Suprapubic skin (tissue), 4 donors: Measurements from ENCODE around the gene NEK10. TPM values are rescaled to one million over a fixed set of nuclear protein-coding genes. Genes with fewer than 3 reads are reported as not detected.

Experiments used
- DNase-seq, 2 donors: peaks; one replicate each; pipeline ENCODE4 v3.0.0-alpha.2; 2019; ENCODE audit warnings: low spot score in 2 of 2
- H3K27ac ChIP-seq: fragments of 200-600 bp; sonication (generic); one replicate; pipeline ENCODE4 v1.5.1; 2019
- H3K27me3 ChIP-seq: fragments of 200-600 bp; sonication (generic); one replicate; pipeline ENCODE4 v1.5.1; 2019
- H3K36me3 ChIP-seq: fragments of 200-600 bp; sonication (generic); one replicate; pipeline ENCODE4 v1.5.1; 2019
- H3K4me1 ChIP-seq: fragments of 200-600 bp; sonication (generic); one replicate; pipeline ENCODE4 v1.5.1; 2019
- H3K4me3 ChIP-seq: fragments of 200-600 bp; sonication (generic); one replicate; pipeline ENCODE4 v1.5.1; 2019; ENCODE audit warnings: mild to moderate bottlenecking
- H3K9me3 ChIP-seq: fragments of 200-600 bp; sonication (generic); one replicate; pipeline ENCODE4 v1.5.1; 2019
- CTCF ChIP-seq, 2 donors: fragments of 200-600 bp in 1 of 2; fragments of 450-650 bp in 1 of 2; sonication (generic) in 1 of 2; IDR thresholded peaks; one replicate each; pipeline ENCODE4 v1.5.1; 2016 to 2019; ENCODE audit warnings: antibody characterized with exemption in 2 of 2, mild to moderate bottlenecking in 1 of 2, moderate library complexity in 1 of 2
- EP300 ChIP-seq: sonication (generic); formaldehyde crosslinking; IDR thresholded peaks from one replicate; pipeline ENCODE4 v1.6.1; 2017; ENCODE audit warnings: antibody characterized with exemption
- POLR2A ChIP-seq, 2 donors: fragments of 450-650 bp; IDR thresholded peaks; one replicate each; pipeline ENCODE4 v1.6.1; 2017; ENCODE audit warnings: antibody characterized with exemption in 2 of 2, mild to moderate bottlenecking in 2 of 2, moderate library complexity in 2 of 2
- POLR2AphosphoS5 ChIP-seq, 3 donors: sonication (generic); formaldehyde crosslinking; IDR thresholded peaks; one replicate each; pipeline ENCODE4 v1.6.1; 2017; ENCODE audit warnings: antibody characterized with exemption in 3 of 3
- WGBS: methylation state at CpG from one replicate; pipeline ENCODE4 v1.1.5; 2018; 5-methylcytosine and 5-hydroxymethylcytosine counted together
- total RNA-seq, 4 donors: library from RNA; depleted of rRNA; stranded (reverse); fragments of >200 nt; gene quantifications; one replicate each; pipeline ENCODE4 v1.1.0, GENCODE V29; 2016

NEK10 gene
- total RNA-seq, 4 donors from 2014 or later, result 2.4 to 3.4 (median 3.0) TPM; not detected in 1

DNA sequence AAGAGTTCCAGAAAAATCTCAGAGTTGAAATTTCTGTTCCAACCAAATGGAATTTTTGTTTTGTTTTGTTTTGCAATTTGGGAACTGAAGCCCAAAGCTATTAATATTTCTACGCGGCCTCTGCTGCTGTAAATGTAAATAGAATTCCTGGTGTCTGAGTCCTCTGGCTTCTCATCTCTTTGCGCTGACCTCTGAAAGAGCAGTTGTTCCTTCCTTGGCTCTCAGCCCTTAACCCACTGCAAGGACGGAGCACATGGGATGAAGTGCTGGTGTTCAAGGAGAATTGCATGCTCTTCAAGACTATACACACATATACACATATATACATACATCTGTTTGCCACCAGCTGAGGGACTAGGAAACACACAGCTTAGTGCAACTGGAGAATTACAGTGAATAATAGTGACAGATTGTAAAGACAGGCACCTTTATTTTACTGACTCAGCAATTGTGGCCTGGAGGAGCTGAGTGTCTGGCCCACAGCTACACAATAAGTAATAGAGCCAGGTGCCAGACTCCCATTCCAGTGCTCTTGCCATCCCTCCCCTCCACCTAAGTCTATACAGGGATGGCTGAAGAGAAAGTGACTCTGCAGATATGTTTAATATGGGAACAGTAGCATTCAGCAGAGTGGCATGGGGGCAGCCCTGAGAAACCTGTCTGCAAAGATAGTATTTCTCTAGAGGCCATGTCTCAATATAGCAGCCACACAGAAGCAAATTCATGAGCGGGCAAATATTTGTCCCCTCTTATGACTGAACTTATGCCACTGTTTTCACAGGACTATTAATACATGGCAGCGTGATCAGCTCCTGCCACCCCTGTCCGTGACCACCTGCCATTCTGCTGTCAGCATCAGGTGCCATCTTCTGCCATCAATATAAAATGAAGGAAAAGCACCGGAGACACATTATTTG lies 42.3 kb downstream of the NEK10 start:
- DNase-seq, result no peak
- Histone ChIP-seq H3K36me3 (no peaks in the 10 kb centered on the region), H3K4me3 (no peak overlapping the region), H3K27ac (no peak overlapping the region), H3K27me3 (no peaks in the 10 kb centered on the region), H3K4me1 (no peaks in the 10 kb centered on the region), H3K9me3 (no peaks in the 10 kb centered on the region)
- WGBS, result 68% methylated on average over 8 of the region's 8 CpGs
- TF ChIP-seq POLR2A (IDR thresholded peaks at IDR 0.05), result no peak

- 77% methylated on average over 1 of the region's 1 CpG for WGBS
- H3K9me3 ChIP-seq, result no peaks in the 10 kb centered on the region
- H3K27ac ChIP-seq, result no peak overlapping the region
- DNase-seq, result no peak
- TF ChIP-seq CTCF (IDR thresholded peaks at IDR 0.05), result no peak
- no peak for TF ChIP-seq POLR2A (IDR thresholded peaks at IDR 0.05)
- no peak for TF ChIP-seq POLR2AphosphoS5 (IDR thresholded peaks at IDR 0.05)
- no peak for TF ChIP-seq EP300
- no peaks in the 10 kb centered on the region for H3K27me3 ChIP-seq
- H3K4me3 ChIP-seq, result no peak overlapping the region
- H3K4me1 ChIP-seq, result no peaks in the 10 kb centered on the region
- H3K36me3 ChIP-seq, result no peaks in the 10 kb centered on the region
Measured at GRCh38 chr3:27326202-27326601, 43.0 kb downstream of the NEK10 start.

GRCh38 chr3:27325419-27325818 lies 43.8 kb downstream of the NEK10 start:
- DNase-seq, result no peak
- no peak overlapping the region for H3K27ac ChIP-seq
- WGBS, result 100% methylated on average over 1 of the region's 1 CpG

DNA sequence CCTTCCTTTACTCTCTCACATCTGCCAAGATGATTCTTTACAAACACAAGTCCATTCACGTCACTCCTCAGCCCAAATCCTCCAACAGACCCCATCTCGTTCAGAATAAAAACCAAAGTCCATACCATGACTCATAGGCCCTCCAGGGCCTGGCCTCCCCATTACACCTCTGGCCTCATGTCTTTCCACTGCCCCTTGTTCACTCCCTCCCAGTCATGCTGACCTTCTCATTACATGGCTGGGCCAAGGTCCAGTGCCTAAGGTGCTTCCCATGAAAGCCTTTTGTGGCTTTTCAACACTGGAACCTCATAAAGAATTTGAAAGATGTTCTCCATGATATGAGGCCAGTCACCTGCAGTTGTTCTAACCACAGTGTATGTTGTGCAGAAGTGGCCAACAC lies 44.5 kb downstream of the NEK10 start:
- Histone ChIP-seq H3K4me3 (no peak overlapping the region), H3K27me3 (no peaks in the 10 kb centered on the region), H3K9me3 (no peaks in the 10 kb centered on the region), H3K36me3 (no peaks in the 10 kb centered on the region), H3K27ac (no peak overlapping the region), H3K4me1 (no peaks in the 10 kb centered on the region)
- no peak for DNase-seq
- 91% methylated on average over 2 of the region's 2 CpGs for WGBS
- no peak for TF ChIP-seq CTCF (IDR thresholded peaks at IDR 0.05)
- TF ChIP-seq POLR2AphosphoS5 (IDR thresholded peaks at IDR 0.05), result no peak
- no peak for TF ChIP-seq EP300
- TF ChIP-seq POLR2A (IDR thresholded peaks at IDR 0.05), result no peak

More at GRCh38 chr3:27325419-27325818, 43.8 kb downstream of the NEK10 start:
- no peaks in the 10 kb centered on the region for H3K4me1 ChIP-seq
- H3K9me3 ChIP-seq, result no peaks in the 10 kb centered on the region
- no peaks in the 10 kb centered on the region for H3K27me3 ChIP-seq
- H3K4me3 ChIP-seq, result no peak overlapping the region
- TF ChIP-seq CTCF (IDR thresholded peaks at IDR 0.05) (no peak), POLR2AphosphoS5 (IDR thresholded peaks at IDR 0.05) (no peak), POLR2A (IDR thresholded peaks at IDR 0.05) (no peak), EP300 (no peak)
- no peaks in the 10 kb centered on the region for H3K36me3 ChIP-seq

- H3K9me3 ChIP-seq, result no peaks in the 10 kb centered on the region
- H3K4me3 ChIP-seq, result no peak overlapping the region
- H3K27ac ChIP-seq, result no peak overlapping the region
- no peak for DNase-seq
- TF ChIP-seq POLR2AphosphoS5 (IDR thresholded peaks at IDR 0.05) (no peak), POLR2A (IDR thresholded peaks at IDR 0.05) (no peak), CTCF (IDR thresholded peaks at IDR 0.05) (no peak), EP300 (no peak)
- H3K4me1 ChIP-seq, result no peaks in the 10 kb centered on the region
- no peaks in the 10 kb centered on the region for H3K27me3 ChIP-seq
- WGBS, result 63% methylated on average over 3 of the region's 3 CpGs
- H3K36me3 ChIP-seq, result no peaks in the 10 kb centered on the region
Measured at GRCh38 chr3:27323087-27323570, 46.1 kb downstream of the NEK10 start.
